H9 (cell line): ENCODE measurements around the gene CHMP4B. TPM values are rescaled to one million over a fixed set of nuclear protein-coding genes. Genes with fewer than 3 reads are reported as not detected.

ENCODE experiments used
- DNase-seq: peaks from one replicate; pipeline ENCODE4 v3.0.0-alpha.2; 2017
- H2AFZ ChIP-seq: one replicate; pipeline ENCODE4 v1.6.1; 2013; ENCODE audit warnings: mild to moderate bottlenecking, low read length, control low read depth, moderate library complexity
- H2AK5ac ChIP-seq: 2 replicates; pipeline ENCODE4 v1.6.1; 2013; ENCODE audit warnings: low read length, control low read depth, mixed read lengths; ENCODE audit not compliant: insufficient read length
- H2BK120ac ChIP-seq: one replicate; pipeline ENCODE4 v1.6.1; 2013; ENCODE audit warnings: low read depth, mild to moderate bottlenecking, low read length, control low read depth, inconsistent platforms; ENCODE audit not compliant: poor library complexity, severe bottlenecking
- H2BK12ac ChIP-seq: 2 replicates; pipeline ENCODE4 v1.6.1; 2013; ENCODE audit warnings: low read length, control low read depth, mixed read lengths, low read depth; ENCODE audit not compliant: insufficient read length
- H2BK15ac ChIP-seq: 2 replicates; pipeline ENCODE4 v1.6.1; 2013; ENCODE audit warnings: low read depth, low read length, control low read depth
- H2BK20ac ChIP-seq: one replicate; pipeline ENCODE4 v1.6.1; 2013; ENCODE audit warnings: low read depth, mild to moderate bottlenecking, low read length, control low read depth, inconsistent platforms; ENCODE audit not compliant: poor library complexity, severe bottlenecking
- H2BK5ac ChIP-seq: 2 replicates; pipeline ENCODE4 v1.6.1; 2013; ENCODE audit warnings: low read length, control low read depth, mixed read lengths; ENCODE audit not compliant: insufficient read length
- H3K14ac ChIP-seq: 2 replicates; pipeline ENCODE4 v1.6.1; 2013; ENCODE audit warnings: low read length, control low read depth; ENCODE audit not compliant: insufficient read depth
- H3K18ac ChIP-seq: 2 replicates; pipeline ENCODE4 v1.6.1; 2013; ENCODE audit warnings: low read depth, mild to moderate bottlenecking, mixed read lengths, low read length, control low read depth; ENCODE audit not compliant: insufficient read length
- H3K23ac ChIP-seq: 2 replicates; pipeline ENCODE4 v1.6.1; 2013; ENCODE audit warnings: low read length, control low read depth, mixed read lengths, low read depth; ENCODE audit not compliant: insufficient read length
- H3K23me2 ChIP-seq: 2 replicates; pipeline ENCODE4 v1.6.1; 2013; ENCODE audit warnings: low read depth, mild to moderate bottlenecking, mixed read lengths, low read length, control low read depth; ENCODE audit not compliant: insufficient read length, poor library complexity, severe bottlenecking
- H3K27ac ChIP-seq: 2 replicates; pipeline ENCODE4 v1.5.1; 2013; ENCODE audit warnings: low read length, control low read depth, mixed read lengths, low read depth; ENCODE audit not compliant: insufficient read length
- H3K27me3 ChIP-seq: 2 replicates; pipeline ENCODE4 v1.6.1; 2013; ENCODE audit warnings: low read length, control low read depth, inconsistent platforms; ENCODE audit not compliant: insufficient read depth
- H3K4ac ChIP-seq: 2 replicates; pipeline ENCODE4 v1.6.1; 2013; ENCODE audit warnings: low read depth, mild to moderate bottlenecking, control low read depth, inconsistent platforms, low read length, moderate library complexity
- H3K4me1 ChIP-seq: 2 replicates; pipeline ENCODE4 v1.6.1; 2013; ENCODE audit warnings: low read length, control low read depth, inconsistent platforms; ENCODE audit not compliant: insufficient read depth
- H3K4me2 ChIP-seq: 2 replicates; pipeline ENCODE4 v1.6.1; 2013; ENCODE audit warnings: low read length, control low read depth, mixed read lengths; ENCODE audit not compliant: insufficient read length, insufficient read depth
- H3K56ac ChIP-seq: 2 replicates; pipeline ENCODE4 v1.6.1; 2013; ENCODE audit warnings: low read depth, mild to moderate bottlenecking, mixed read lengths, low read length, control low read depth; ENCODE audit not compliant: insufficient read length
- H3K79me1 ChIP-seq: 2 replicates; pipeline ENCODE4 v1.6.1; 2013; ENCODE audit warnings: low read depth, mild to moderate bottlenecking, moderate library complexity, low read length, control low read depth, inconsistent platforms; ENCODE audit not compliant: insufficient read depth, poor library complexity, severe bottlenecking
- H3K79me2 ChIP-seq: 2 replicates; pipeline ENCODE4 v1.6.1; 2013; ENCODE audit warnings: low read length, control low read depth, inconsistent platforms; ENCODE audit not compliant: insufficient read depth
- H3K9ac ChIP-seq: 2 replicates; pipeline ENCODE4 v1.6.1; 2013; ENCODE audit warnings: low read length, control low read depth, mixed read lengths; ENCODE audit not compliant: insufficient read length; ENCODE audit errors: extremely low read depth
- H3K9me3 ChIP-seq: one replicate; pipeline ENCODE4 v1.6.1; 2013; ENCODE audit warnings: low read depth, low read length, inconsistent platforms; ENCODE audit not compliant: control insufficient read depth
- H3T11ph ChIP-seq: one replicate; pipeline ENCODE4 v1.6.1; 2013; ENCODE audit warnings: mild to moderate bottlenecking, low read length, control low read depth, inconsistent platforms
- H4K20me1 ChIP-seq: one replicate; pipeline ENCODE4 v1.6.1; 2013; ENCODE audit not compliant: control insufficient read depth, insufficient read length, insufficient read depth
- H4K5ac ChIP-seq: 2 replicates; pipeline ENCODE4 v1.6.1; 2013; ENCODE audit warnings: low read depth, mild to moderate bottlenecking, mixed read lengths, low read length, control low read depth; ENCODE audit not compliant: insufficient read length
- H4K8ac ChIP-seq: replicated peaks from 2 replicates; pipeline ENCODE4 v1.6.1; 2013; ENCODE audit warnings: low read length, control low read depth, mixed read lengths, low read depth; ENCODE audit not compliant: insufficient read length
- H4K91ac ChIP-seq: 2 replicates; pipeline ENCODE4 v1.6.1; 2013; ENCODE audit warnings: low read depth, mild to moderate bottlenecking, moderate library complexity, mixed read lengths, low read length, control low read depth; ENCODE audit not compliant: insufficient read length
- H3K27ac Mint-ChIP-seq, 3 experiments: 2 replicates in 2 of 3; 3 replicates in 1 of 3; pipeline ENCODE4 v1.8.0; 2020 to 2021; ENCODE audit warnings: mixed read lengths in 3 of 3, mild to moderate bottlenecking in 1 of 3, moderate library complexity in 1 of 3
- H3K27me3 Mint-ChIP-seq: 2 replicates; pipeline ENCODE4 v1.8.0; 2021; ENCODE audit warnings: low read depth, mild to moderate bottlenecking, moderate library complexity, mixed read lengths
- H3K36me3 Mint-ChIP-seq, 3 experiments: 2 replicates in 2 of 3; 3 replicates in 1 of 3; pipeline ENCODE4 v1.8.0; 2020 to 2021; ENCODE audit warnings: low read depth in 3 of 3, mixed read lengths in 3 of 3; ENCODE audit not compliant: insufficient read depth in 1 of 3
- H3K4me1 Mint-ChIP-seq, 2 experiments: 2 replicates each; pipeline ENCODE4 v1.8.0; 2020; ENCODE audit warnings: mixed read lengths in 2 of 2
- H3K4me3 Mint-ChIP-seq, 2 experiments: 2 replicates in 1 of 2; 3 replicates in 1 of 2; pipeline ENCODE4 v1.8.0; 2020 to 2021; ENCODE audit warnings: mild to moderate bottlenecking in 2 of 2, mixed read lengths in 2 of 2, moderate library complexity in 1 of 2
- H3K9me3 Mint-ChIP-seq, 2 experiments: 2 replicates in 1 of 2; 3 replicates in 1 of 2; pipeline ENCODE4 v1.8.0; 2020; ENCODE audit warnings: mild to moderate bottlenecking in 2 of 2, mixed read lengths in 2 of 2, moderate library complexity in 1 of 2
- CTCF ChIP-seq: fragments of 200-600 bp; sonication (generic); conservative IDR thresholded peaks from 3 replicates; pipeline ENCODE4 v1.8.0; 2021; ENCODE audit warnings: antibody characterized with exemption, mild to moderate bottlenecking
- WGBS: extraction: QIAGEN DNeasy Blood & Tissue Kit; methylation state at CpG from one replicate; pipeline ENCODE4 v1.1.7; 2013; ENCODE audit warnings: missing lambda C conversion rate, low lambda C conversion rate, mixed read lengths; ENCODE audit not compliant: insufficient read length; ENCODE audit errors: extremely low coverage; 5-methylcytosine and 5-hydroxymethylcytosine counted together
- total RNA-seq: library from RNA; stranded (reverse); gene quantifications from 2 replicates; pipeline ENCODE4 v1.2.1, GENCODE V29; 2021

The CHMP4B gene
- total RNA-seq, 1 experiment from 2014 or later = 94.9 TPM

GRCh38 chr20:33828967-33829560, 17.9 kb downstream of the CHMP4B start:
- H3K4me2 ChIP-seq = no peak overlapping the region
- no peaks in the 10 kb centered on the region for H3K79me1 ChIP-seq
- H2AFZ ChIP-seq = no peak overlapping the region
- H3K9ac ChIP-seq = no peak overlapping the region
- peaks cover 2% of the 10 kb centered on the region; the same call in 1 of the 2 replicates for H3K79me2 ChIP-seq
- no peaks in the 10 kb centered on the region for H3K23me2 ChIP-seq
- H3K27me3 Mint-ChIP-seq = no peaks in the 10 kb centered on the region
- H2BK5ac ChIP-seq = no peak overlapping the region
- no peak overlapping the region for H4K91ac ChIP-seq
- no peak overlapping the region for H3K23ac ChIP-seq
- H2AK5ac ChIP-seq = no peak overlapping the region
- no peak overlapping the region for H4K8ac ChIP-seq
- no peak overlapping the region for H3K14ac ChIP-seq
- no peak overlapping the region for H4K5ac ChIP-seq
- no peak overlapping the region for H2BK12ac ChIP-seq
- no peak overlapping the region for H3K18ac ChIP-seq
- H3T11ph ChIP-seq = no peak overlapping the region
- no CpG with 5 or more reads among the region's 3 CpGs for WGBS
- H3K4ac ChIP-seq = no peak overlapping the region
- no peak overlapping the region for H3K27ac ChIP-seq
- peaks cover 10% of the 10 kb centered on the region for H3K4me1 ChIP-seq
- no peak overlapping the region for H3K56ac ChIP-seq
- H2BK20ac ChIP-seq = no peak overlapping the region
- TF ChIP-seq CTCF = no peak
- peaks cover 68 to 72% of the 10 kb centered on the region in 2 experiments for H3K4me1 Mint-ChIP-seq
- no peaks in the 10 kb centered on the region for H4K20me1 ChIP-seq
- no peak for DNase-seq
- H2BK120ac ChIP-seq = no peak overlapping the region
- H3K9me3 ChIP-seq = no peaks in the 10 kb centered on the region
- H3K27ac Mint-ChIP-seq = peak overlapping the region in 1 of 3 experiments; percentile 21; a peak in 2 of 7 replicates
- no peak overlapping the region for H3K4me3 Mint-ChIP-seq
- peaks cover 3 to 6% (median 4%) of the 10 kb centered on the region in 3 experiments; a peak in 3 of 7 replicates for H3K36me3 Mint-ChIP-seq
- no peaks in the 10 kb centered on the region for H3K27me3 ChIP-seq
- H3K9me3 Mint-ChIP-seq = no peaks in the 10 kb centered on the region
- no peak overlapping the region for H2BK15ac ChIP-seq
